ENCODE measurements around the gene GCAT.

GCAT gene

GRCh38 chr22:37811867-37812266 lies 4.1 kb downstream of the GCAT start:
- DNase-seq = no peak

DNA sequence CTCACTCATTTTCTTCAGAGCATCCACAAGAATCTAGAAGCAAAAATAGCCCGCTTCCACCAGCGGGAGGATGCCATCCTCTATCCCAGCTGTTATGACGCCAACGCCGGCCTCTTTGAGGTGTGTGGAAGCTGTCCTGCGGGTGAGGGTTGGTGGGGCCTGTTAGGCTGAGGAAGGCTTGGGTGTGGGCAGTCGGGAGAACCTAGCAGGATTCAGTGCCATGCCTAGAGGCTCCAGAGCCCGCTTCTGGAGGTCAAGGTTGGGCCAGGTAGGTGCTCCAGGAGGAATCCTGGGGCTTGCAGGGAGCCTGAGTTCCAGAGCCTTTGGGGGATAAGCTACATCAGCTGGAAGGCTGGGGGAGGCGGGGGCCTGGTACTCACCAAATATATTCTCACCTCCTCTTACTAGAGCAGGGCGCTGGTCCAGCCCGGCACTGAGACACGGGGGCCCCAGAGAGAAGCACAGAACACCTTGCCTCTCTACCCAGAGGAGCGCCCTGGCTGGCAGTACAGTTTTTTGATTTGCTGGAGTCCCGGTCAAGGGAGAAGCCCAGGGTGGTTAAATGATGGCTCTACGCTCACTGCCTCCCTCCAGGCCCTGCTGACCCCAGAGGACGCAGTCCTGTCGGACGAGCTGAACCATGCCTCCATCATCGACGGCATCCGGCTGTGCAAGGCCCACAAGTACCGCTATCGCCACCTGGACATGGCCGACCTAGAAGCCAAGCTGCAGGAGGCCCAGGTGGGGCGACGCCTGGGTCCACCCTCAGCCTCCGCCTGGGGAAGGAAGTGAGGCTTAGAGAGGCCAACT lies 5.3 kb downstream of the GCAT start:
- DNase-seq = no peak

- DNase-seq = no peak
These were observed 7.9 kb downstream of the GCAT start for GRCh38 chr22:37815593-37815992.

DNA sequence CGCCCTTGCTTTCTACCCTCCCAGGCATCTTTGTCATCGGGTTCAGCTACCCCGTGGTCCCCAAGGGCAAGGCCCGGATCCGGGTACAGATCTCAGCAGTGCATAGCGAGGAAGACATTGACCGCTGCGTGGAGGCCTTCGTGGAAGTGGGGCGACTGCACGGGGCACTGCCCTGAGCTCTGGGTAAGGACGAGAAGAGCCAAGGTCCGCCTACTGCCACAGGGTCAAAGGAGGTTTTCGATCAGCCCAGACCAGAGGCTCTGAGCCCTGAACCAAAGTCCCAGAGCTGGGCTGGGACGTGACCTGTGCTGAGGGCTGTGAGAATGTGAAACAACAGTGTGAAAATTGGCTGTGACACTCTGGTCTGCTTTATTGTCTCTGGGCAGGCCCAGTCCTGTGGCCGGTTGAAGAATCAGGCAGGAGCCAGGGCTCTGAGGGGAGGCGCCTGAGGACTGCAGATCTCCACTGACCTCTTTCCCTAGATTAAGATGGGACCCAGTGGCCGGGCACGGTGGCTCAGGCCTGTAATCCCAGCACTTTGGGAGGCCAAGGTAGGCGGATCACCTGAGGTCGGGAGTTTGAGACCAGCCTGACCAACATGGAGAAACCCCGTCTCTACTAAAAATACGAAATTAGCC lies 8.9 kb downstream of the GCAT start:
- no peak for DNase-seq

- DNase-seq = peak; percentile 65 to 77 (median 68)
These were observed 10.1 kb downstream of the GCAT start for GRCh38 chr22:37817705-37818408.

DNA sequence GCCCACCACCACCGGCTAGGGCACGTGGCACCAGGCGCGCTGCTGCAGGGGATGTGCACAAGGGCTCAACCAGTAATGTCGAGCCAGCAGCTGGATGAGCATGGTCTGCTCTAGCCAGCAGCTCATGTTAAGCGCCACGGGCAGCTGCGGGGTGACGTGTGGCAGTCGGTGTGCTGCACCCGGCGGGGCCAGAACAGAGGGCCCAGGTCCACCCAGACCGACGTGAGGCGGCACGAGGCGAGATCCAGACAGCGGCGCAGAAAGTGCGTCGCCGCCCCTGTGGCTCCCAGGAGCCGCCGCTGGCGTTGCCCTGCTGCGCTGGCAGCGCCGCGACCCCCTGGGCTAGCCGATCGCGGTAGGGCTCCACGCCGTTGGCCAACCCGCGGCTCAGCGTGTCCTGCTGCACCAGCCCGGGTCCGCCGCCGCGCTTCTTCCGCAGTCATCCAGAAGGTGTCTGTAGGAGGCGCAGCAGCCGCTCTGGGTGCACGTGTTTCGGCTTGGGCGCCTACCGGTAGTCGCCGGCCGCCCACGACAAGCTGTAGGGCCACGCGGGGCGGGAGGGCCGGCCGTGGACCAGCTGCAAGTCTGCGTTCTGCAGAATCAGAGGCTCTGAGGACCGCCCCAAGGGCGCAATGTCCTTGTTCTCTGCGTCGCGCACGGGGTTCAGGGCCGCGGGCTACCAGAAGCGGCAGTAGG lies 10.8 kb downstream of the GCAT start:
- peak; percentile 29 to 74 (median 68) for DNase-seq

DNA sequence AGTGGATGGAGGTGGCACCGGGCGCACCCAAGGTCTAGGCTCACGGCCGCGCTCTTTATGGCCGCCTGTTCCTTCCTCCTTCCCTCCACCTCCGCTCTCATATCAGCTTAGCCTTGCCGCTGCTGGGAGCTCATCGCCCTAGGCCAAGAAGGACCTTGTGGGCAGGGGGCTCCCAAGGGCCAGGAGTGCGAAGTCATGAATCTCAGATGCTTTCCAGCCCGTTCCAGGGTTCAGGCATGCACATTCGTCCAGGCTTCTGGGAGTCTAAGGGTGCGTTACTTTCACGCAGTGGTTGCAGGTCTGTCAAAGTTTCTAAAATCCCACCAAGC lies 11.3 kb downstream of the GCAT start:
- DNase-seq = no peak

GRCh38 chr22:37820350-37820749 lies 12.6 kb downstream of the GCAT start:
- no peak for DNase-seq

- DNase-seq = no peak
These were observed 14.5 kb downstream of the GCAT start for GRCh38 chr22:37822079-37822833.

DNA sequence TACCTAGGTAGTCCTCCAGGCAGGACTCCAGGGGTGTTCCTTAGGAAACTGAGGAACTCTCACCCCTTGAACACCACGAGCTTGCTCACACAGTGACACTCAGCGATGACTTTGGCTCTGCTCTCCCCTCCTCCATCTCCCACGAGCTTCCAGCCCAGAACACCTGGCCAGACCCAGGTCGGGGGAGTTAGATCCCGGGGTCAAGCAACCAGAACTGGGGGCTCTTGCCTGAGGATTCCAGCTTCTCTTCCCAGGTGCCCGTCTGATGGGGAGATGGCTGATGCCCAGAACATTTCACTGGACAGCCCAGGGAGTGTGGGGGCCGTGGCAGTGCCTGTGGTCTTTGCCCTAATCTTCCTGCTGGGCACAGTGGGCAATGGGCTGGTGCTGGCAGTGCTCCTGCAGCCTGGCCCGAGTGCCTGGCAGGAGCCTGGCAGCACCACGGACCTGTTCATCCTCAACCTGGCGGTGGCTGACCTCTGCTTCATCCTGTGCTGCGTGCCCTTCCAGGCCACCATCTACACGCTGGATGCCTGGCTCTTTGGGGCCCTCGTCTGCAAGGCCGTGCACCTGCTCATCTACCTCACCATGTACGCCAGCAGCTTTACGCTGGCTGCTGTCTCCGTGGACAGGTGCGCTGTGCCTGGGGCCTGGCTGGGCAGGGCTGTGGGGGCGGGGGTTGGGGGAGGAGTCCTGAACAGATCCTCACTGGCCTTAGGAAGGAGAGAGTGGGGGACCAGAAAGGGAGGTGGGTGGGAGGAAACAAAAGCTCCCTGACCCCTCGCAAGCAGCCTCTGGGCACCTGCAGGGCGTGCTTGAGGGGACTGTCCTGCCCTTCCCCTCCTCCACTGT lies 15.6 kb downstream of the GCAT start, which contains the start of gene GALR3:
Gene GALR3, plus strand, starts transcription at position 249 of the 852 bp plus-strand sequence. Its CDS starts 25 bp downstream, at position 274.
- DNase-seq = peak in 2 of 3 experiments; percentile 35 to 49

GRCh38 chr22:37824674-37825641 lies 17.2 kb downstream of the GCAT start:
- no peak for DNase-seq

GRCh38 chr22:37827056-37827455 lies 19.3 kb downstream of the GCAT start:
- DNase-seq = no peak

GRCh38 chr22:37830093-37830842 lies 22.5 kb downstream of the GCAT start:
- DNase-seq = no peak

DNA sequence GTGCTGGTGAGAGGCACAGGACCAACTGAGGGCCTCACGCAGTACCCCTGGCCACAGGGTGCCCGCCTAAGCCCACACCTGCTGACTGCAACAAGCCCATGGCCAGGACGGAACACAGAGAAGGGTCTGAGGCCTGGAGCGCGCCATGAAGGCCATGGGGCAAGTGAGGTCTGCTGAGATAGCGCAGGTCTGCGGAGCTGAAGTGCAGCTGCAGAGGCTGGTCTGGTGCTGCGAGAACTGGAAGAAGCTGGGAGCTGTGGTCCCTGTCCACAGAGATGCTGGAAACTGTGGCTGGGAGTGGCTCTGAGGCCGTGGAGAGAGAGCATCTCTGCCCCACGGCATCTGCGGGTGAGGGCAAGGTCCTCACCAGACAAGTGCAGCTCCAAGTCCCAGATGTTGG lies 23.7 kb downstream of the GCAT start:
- DNase-seq = no peak

- DNase-seq = no peak
These were observed 24.5 kb downstream of the GCAT start for GRCh38 chr22:37832022-37832857.

DNA sequence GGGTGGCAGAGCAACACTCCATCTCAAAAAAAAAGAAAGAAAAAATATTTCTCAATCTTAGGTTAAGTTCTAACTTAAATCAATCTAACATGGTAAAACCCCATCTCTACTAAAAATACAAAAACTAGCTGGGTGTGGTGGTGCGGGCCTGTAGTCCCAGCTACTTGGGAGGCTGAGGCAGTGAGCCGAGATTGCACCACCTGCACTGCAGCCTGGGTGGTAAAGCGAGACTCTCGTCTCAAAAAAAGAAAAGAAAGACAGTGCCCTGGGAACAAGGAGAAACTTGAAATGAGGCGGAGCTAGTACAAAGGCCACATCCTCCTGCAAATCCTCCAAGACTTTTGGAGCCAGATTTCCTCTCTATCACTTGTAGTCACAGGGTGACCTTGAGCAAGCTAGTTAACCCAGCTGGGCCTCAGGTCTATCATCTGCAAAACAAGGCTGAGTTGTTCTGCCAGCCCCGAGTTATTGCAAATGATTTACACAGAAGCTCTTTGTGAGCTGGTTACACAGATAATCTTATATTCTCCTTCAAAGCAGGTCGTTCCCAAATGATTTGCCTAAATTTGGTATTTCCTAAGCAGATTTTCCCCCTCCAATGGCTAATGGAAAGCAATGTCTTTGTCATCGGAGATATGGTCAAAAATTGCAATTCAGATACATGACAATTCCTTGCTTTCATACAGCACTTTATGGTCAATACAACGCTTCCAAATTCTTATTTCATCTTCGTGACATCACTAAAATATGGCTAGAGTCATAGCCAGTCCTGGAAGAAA lies 34.5 kb downstream of the GCAT start:
- no peak for DNase-seq

DNA sequence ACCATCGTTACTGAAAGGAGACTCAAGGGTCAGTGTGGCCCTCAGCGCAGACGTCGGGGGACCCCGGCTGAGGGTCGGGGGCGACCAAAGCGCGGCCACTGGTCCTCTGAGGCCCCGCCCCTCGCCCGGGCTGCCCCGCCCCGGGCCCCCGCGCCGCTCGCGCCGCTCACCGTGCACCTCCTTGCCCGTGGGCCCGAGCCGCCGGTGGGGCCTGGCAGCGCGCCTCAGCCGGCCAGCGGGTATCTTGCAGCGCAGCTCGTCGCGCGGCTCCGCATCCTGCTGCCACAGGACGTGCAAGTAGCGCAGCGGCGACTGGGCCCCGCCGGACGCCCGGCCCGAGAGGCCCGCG lies 36.0 kb downstream of the GCAT start:
- DNase-seq = no peak

DNA sequence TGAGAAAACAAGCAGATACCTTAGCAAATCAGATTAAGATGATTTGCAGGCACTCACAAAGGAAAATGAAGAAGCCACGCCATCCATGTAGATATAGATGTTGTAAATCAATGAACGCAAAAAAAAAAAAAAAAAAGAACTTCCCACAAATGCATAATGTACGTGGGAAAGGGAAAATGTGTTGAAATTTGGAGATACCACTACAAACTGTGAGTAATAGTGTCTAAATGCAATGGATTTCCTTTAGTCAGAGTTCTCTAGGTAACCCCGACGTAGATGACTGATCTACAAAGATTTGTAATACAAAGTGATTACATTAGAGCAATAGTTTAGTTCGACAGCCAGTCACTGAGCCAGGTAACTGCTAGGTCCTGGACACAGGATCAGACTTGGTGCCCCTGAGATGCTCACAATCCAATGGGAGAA lies 37.2 kb downstream of the GCAT start:
- DNase-seq = no peak

Data from NCI-H1417 (cell line).